ENCODE data around the gene SPINK5. TPM values are rescaled to one million over a fixed set of nuclear protein-coding genes. Genes with fewer than 3 reads are reported as not detected.
"Not testable (repeated sequence)": the region's sequence is repeated elsewhere in the genome, so short reads cannot be mapped to it uniquely, and the experiment has no call there.

The SPINK5 gene
- total and polyA plus RNA-seq, 3 donors from 2014 or later, result 0.90 to 3.5 (median 1.1) TPM

DNA sequence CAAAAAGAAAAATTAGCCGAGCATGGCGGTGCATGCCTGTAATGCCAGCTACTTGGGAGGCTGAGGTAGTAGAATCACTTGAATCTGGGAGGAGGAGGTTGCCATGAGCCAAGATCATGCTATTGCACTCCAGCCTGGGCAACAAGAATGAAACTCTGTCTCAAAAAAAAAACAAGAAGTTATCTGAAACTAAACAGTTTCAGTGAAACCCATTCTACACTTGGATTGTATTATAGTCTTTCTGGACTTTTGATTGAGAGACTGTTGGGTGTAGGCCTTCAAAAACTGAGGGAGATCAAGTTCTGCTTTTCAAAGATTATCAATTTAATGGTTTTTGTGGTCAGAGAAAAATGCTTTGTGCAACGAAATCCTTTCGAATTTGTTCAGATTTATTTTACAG is 34.6 kb upstream of the SPINK5 start:
- intact Hi-C loops (cut with DNase I; ENCODE audit: low total_unique reads), result no loop called here
- WGBS, 2 donors, result 91 to 94% methylated on average over 4 of the region's 4 CpGs
- no peak overlapping the region for H3K27ac ChIP-seq

DNA sequence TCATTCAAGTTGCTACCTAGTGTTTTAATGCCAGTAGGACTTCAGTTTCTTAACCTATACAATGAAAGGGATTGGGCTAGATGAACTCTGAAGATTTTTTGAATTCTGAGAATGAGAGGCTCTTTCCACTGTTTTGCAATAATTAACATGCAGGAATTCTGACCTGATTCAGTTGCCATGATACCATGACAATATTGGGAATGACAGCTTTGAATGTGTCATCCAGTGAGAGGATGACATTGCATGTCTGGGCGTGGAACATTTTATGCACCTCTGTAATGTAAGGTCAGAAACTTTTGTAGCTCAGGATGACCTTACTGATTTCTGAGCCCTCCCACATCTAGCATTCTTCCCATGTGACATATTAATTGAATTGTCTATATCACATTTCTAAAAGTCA is 30.6 kb upstream of the SPINK5 start:
- no peak for DNase-seq
- Histone ChIP-seq H3K27me3 (no peaks in the 10 kb centered on the region), H3K9me3 (no peaks in the 10 kb centered on the region), H3K4me1 (no peaks in the 10 kb centered on the region), H3K27ac (no peak overlapping the region), H3K36me3 (ENCODE audit: low read depth, missing control alignments) (no peaks in the 10 kb centered on the region), H3K4me3 (no peak overlapping the region)
- intact Hi-C loops (cut with DNase I; ENCODE audit: low total_unique reads), result no loop called here
- 80 to 89% methylated on average over 1 of the region's 1 CpG for WGBS, 2 donors
- TF ChIP-seq, protein P1, sequence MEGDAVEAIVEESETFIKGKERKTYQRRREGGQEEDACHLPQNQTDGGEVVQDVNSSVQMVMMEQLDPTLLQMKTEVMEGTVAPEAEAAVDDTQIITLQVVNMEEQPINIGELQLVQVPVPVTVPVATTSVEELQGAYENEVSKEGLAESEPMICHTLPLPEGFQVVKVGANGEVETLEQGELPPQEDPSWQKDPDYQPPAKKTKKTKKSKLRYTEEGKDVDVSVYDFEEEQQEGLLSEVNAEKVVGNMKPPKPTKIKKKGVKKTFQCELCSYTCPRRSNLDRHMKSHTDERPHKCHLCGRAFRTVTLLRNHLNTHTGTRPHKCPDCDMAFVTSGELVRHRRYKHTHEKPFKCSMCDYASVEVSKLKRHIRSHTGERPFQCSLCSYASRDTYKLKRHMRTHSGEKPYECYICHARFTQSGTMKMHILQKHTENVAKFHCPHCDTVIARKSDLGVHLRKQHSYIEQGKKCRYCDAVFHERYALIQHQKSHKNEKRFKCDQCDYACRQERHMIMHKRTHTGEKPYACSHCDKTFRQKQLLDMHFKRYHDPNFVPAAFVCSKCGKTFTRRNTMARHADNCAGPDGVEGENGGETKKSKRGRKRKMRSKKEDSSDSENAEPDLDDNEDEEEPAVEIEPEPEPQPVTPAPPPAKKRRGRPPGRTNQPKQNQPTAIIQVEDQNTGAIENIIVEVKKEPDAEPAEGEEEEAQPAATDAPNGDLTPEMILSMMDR (IDR thresholded peaks at IDR 0.05), result no peak
- TF ChIP-seq POLR2A (IDR thresholded peaks at IDR 0.05), result no peak

More for the DNA sequence above, 34.6 kb upstream of the SPINK5 start:
- Histone ChIP-seq H3K4me3 (no peak overlapping the region), H3K36me3 (ENCODE audit: low read depth, missing control alignments) (no peaks in the 10 kb centered on the region), H3K9me3 (no peaks in the 10 kb centered on the region), H3K27me3 (no peaks in the 10 kb centered on the region), H3K4me1 (no peaks in the 10 kb centered on the region)
- no peak for TF ChIP-seq POLR2A (IDR thresholded peaks at IDR 0.05)
- TF ChIP-seq, protein P1 (IDR thresholded peaks at IDR 0.05), result no peak
- no peak for DNase-seq

DNA sequence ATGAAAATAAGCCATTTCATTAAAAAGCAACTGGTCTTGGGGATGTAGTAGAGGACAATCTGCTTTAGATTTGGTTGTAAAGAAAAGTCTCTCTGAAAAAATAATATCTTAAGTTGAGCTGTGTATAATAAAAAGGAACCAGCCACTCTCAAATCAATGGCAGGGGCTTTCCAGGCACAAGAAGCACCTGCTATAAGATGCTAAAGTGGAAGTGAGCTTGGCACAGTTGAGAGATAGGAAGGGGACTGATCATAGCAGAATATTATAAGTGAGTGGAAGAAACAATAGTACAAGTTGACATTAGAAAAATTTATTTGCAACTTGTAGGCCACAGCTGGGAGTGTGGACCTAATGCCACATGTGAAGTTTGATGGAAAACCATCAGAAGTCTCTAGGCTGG is 28.1 kb upstream of the SPINK5 start:
- Histone ChIP-seq H3K27me3 (no peaks in the 10 kb centered on the region), H3K27ac (no peak overlapping the region), H3K4me1 (no peaks in the 10 kb centered on the region), H3K36me3 (ENCODE audit: low read depth, missing control alignments) (no peaks in the 10 kb centered on the region), H3K4me3 (no peak overlapping the region), H3K9me3 (no peaks in the 10 kb centered on the region)
- no peak for DNase-seq
- no peak for TF ChIP-seq POLR2A (IDR thresholded peaks at IDR 0.05)
- TF ChIP-seq, protein P1 (IDR thresholded peaks at IDR 0.05), result no peak
- intact Hi-C loops (cut with DNase I; ENCODE audit: low total_unique reads), result no loop called here

DNA sequence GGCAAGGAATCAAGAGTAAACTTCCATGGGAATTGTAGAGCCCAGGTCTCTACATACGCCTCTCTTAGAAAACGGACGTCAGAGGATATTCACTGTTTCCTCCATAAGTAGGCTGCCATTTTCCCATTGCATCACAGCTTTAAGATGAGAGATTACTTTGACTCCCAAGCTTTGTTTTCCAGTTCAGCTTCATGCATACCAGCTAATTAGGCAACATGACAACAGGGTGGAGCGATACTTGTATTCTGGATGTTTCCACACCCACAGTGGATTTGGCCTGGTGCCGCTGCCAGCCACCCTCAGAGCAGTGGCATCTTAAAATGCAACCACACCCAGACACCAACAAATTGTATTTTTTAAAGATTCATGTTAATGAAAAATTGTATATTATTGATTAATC is 20.9 kb upstream of the SPINK5 start:
- Histone ChIP-seq H3K4me1 (no peaks in the 10 kb centered on the region), H3K27ac (no peak overlapping the region), H3K27me3 (no peaks in the 10 kb centered on the region), H3K4me3 (no peak overlapping the region), H3K36me3 (ENCODE audit: low read depth, missing control alignments) (no peaks in the 10 kb centered on the region), H3K9me3 (no peaks in the 10 kb centered on the region)
- intact Hi-C loops (cut with DNase I; ENCODE audit: low total_unique reads), result no loop called here
- DNase-seq, result no peak
- TF ChIP-seq, protein P1 (IDR thresholded peaks at IDR 0.05), result no peak
- no peak for TF ChIP-seq POLR2A (IDR thresholded peaks at IDR 0.05)
- 82 to 93% methylated on average over 5 of the region's 5 CpGs for WGBS, 2 donors

DNA sequence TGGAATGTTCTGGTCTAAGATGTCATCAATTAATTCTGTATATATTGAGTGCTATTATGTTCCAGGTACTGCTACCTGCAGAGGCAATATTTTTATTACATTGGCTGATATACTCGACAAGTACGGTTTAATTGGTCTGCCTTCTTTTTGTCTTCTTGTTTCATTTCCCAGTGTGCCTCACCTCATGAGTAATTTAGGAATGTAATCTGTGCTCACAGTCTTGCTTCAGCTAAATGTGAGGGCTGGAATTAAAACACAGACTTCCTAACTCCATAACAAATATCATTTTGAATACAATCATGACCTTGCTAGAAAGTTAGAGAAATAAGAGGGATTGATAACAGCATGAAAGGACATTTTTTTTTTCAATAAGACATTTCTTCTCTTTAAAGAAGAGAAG is 20.1 kb upstream of the SPINK5 start:
- intact Hi-C loops (cut with DNase I; ENCODE audit: low total_unique reads), result no loop called here
- no peaks in the 10 kb centered on the region for H3K36me3 ChIP-seq (ENCODE audit: low read depth, missing control alignments)
- no peak for DNase-seq
- H3K27ac ChIP-seq, result no peak overlapping the region
- H3K4me1 ChIP-seq, result no peaks in the 10 kb centered on the region
- TF ChIP-seq POLR2A (IDR thresholded peaks at IDR 0.05), result no peak
- TF ChIP-seq, protein P1 (IDR thresholded peaks at IDR 0.05), result no peak
- H3K9me3 ChIP-seq, result no peaks in the 10 kb centered on the region
- no peak overlapping the region for H3K4me3 ChIP-seq
- H3K27me3 ChIP-seq, result no peaks in the 10 kb centered on the region
- 81 to 95% methylated on average over 2 of the region's 2 CpGs for WGBS, 2 donors

DNA sequence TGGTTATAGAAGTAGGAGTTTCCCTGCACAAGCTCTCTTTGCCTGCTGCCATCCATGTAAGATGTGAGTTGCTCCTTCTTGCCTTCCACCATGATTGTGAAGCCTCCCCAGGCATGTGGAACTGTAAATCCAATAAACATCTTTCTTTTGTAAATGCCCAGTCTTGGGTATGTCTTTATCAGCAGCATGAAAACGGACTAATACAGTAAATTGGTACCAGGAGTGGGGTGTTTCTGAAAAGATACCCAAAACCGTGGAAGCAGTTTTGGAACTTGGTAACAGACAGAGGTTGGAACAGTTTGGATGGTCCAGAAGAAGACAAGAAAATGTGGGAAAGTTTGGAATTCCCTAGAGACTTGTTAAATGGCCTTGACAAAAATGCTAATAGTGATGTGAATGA is 8.6 kb upstream of the SPINK5 start:
- H3K4me3 ChIP-seq; H3K9me3 ChIP-seq; DNase-seq; H3K27me3 ChIP-seq; H3K4me1 ChIP-seq; H3K27ac ChIP-seq; H3K36me3 ChIP-seq (ENCODE audit: low read depth, missing control alignments); intact Hi-C loops (cut with DNase I; ENCODE audit: low total_unique reads): not testable (repeated sequence)
- 74 to 78% methylated on average over 2 of the region's 2 CpGs for WGBS, 2 donors

Data from testis (tissue), 3 donors.